ENCODE measurements around the gene CLDND2.

DNA sequence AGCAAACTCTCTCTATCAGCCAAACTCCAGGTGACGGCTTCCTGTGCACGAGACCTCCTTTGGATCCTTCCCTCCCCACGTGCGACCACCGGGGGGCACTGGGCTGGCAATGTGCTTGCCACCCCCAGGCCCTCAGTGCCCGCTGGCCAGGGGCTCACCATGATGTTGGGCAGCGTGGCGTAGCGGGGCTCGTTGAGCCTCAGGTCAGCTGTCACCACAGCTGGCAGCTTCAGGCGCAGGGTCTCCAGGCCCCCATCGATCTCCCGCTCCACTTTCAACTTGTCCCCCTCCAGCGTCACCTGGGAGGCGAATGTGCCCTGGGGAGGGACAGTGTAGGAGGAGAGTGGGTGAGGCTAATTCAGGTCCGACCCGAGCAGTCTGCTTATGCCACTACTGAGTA is 22.1 kb downstream of the CLDND2 start:
- TF ChIP-seq, protein P1, sequence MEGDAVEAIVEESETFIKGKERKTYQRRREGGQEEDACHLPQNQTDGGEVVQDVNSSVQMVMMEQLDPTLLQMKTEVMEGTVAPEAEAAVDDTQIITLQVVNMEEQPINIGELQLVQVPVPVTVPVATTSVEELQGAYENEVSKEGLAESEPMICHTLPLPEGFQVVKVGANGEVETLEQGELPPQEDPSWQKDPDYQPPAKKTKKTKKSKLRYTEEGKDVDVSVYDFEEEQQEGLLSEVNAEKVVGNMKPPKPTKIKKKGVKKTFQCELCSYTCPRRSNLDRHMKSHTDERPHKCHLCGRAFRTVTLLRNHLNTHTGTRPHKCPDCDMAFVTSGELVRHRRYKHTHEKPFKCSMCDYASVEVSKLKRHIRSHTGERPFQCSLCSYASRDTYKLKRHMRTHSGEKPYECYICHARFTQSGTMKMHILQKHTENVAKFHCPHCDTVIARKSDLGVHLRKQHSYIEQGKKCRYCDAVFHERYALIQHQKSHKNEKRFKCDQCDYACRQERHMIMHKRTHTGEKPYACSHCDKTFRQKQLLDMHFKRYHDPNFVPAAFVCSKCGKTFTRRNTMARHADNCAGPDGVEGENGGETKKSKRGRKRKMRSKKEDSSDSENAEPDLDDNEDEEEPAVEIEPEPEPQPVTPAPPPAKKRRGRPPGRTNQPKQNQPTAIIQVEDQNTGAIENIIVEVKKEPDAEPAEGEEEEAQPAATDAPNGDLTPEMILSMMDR (IDR thresholded peaks at IDR 0.05; ENCODE audit: low read depth, low read length, poor library complexity, severe bottlenecking): no peak
- no peak for TF ChIP-seq EZH2phosphoT487 (IDR thresholded peaks at IDR 0.05; ENCODE audit: borderline replicate concordance, low read length)
